Erythroblast (primary cell): ENCODE data around the gene CCNDBP1.
"Not testable (repeated sequence)": the region's sequence is repeated elsewhere in the genome, so short reads cannot be mapped to it uniquely, and the experiment has no call there.

Experiments used
- GATA1 ChIP-seq: IDR thresholded peaks from 2 replicates; pipeline ENCODE4 v1.6.1; 2011; ENCODE audit warnings: low read depth, mild to moderate bottlenecking, control low read depth, low read length, moderate library complexity
- POLR2A ChIP-seq: IDR thresholded peaks from 2 replicates; pipeline ENCODE4 v1.6.1; 2011; ENCODE audit warnings: mild to moderate bottlenecking, low read length

GRCh38 chr15:43175656-43176309 lies 9.4 kb upstream of the CCNDBP1 start:
- not testable (repeated sequence) for TF ChIP-seq POLR2A, GATA1
